Neuronal stem cell (in vitro differentiated cells): ENCODE data around the gene KLK5.

Source experiments
- DNase-seq: peaks from one replicate; pipeline ENCODE4 v3.0.0-alpha.2; 2013; ENCODE audit warnings: low spot score
- H2AFZ ChIP-seq: one replicate; pipeline ENCODE4 v1.6.1; 2013; ENCODE audit warnings: mild to moderate bottlenecking, low read length, inconsistent platforms
- H2AK5ac ChIP-seq: 2 replicates; pipeline ENCODE4 v1.6.1; 2013; ENCODE audit warnings: low read depth, mild to moderate bottlenecking, inconsistent platforms, low read length, moderate library complexity, mixed read lengths
- H2BK120ac ChIP-seq: 2 replicates; pipeline ENCODE4 v1.6.1; 2013; ENCODE audit warnings: low read depth, mild to moderate bottlenecking, inconsistent platforms, low read length, moderate library complexity, mixed read lengths
- H2BK12ac ChIP-seq: one replicate; pipeline ENCODE4 v1.6.1; 2013; ENCODE audit warnings: low read length, inconsistent platforms
- H2BK15ac ChIP-seq: 2 replicates; pipeline ENCODE4 v1.6.1; 2013; ENCODE audit warnings: mild to moderate bottlenecking, low read length, inconsistent platforms, mixed read lengths
- H2BK5ac ChIP-seq: one replicate; pipeline ENCODE4 v1.6.1; 2013; ENCODE audit warnings: inconsistent platforms, mild to moderate bottlenecking, low read length, moderate library complexity
- H3K14ac ChIP-seq: one replicate; pipeline ENCODE4 v1.6.1; 2013; ENCODE audit warnings: low read length, inconsistent platforms
- H3K18ac ChIP-seq: 2 replicates; pipeline ENCODE4 v1.6.1; 2013; ENCODE audit warnings: low read length, inconsistent platforms
- H3K23ac ChIP-seq: 2 replicates; pipeline ENCODE4 v1.6.1; 2013; ENCODE audit warnings: low read depth, mild to moderate bottlenecking, mixed read lengths, low read length, inconsistent platforms; ENCODE audit not compliant: poor library complexity
- H3K27ac ChIP-seq: replicated peaks from 3 replicates; pipeline ENCODE4 v1.5.1; 2013; ENCODE audit warnings: low read length, inconsistent platforms
- H3K27me3 ChIP-seq, 3 experiments: 2 replicates each; pipeline ENCODE4 v1.6.1; 2013; ENCODE audit warnings: low read length in 3 of 3, mild to moderate bottlenecking in 2 of 3, inconsistent platforms in 1 of 3, low read depth in 1 of 3, mixed read lengths in 1 of 3, moderate library complexity in 1 of 3; ENCODE audit not compliant: control insufficient read depth in 3 of 3, insufficient read depth in 3 of 3
- H3K36me3 ChIP-seq, 2 donors: replicated peaks in 1 of 2; 2 replicates each; pipeline ENCODE4 v1.6.1; 2013; ENCODE audit warnings: low read length in 2 of 2; ENCODE audit not compliant: control insufficient read depth in 2 of 2, insufficient read depth in 2 of 2
- H3K4ac ChIP-seq: 2 replicates; pipeline ENCODE4 v1.6.1; 2013; ENCODE audit warnings: inconsistent platforms, mild to moderate bottlenecking, low read length, moderate library complexity
- H3K4me1 ChIP-seq, 2 donors: 1 replicate in 1 of 2; 2 replicates in 1 of 2; pipeline ENCODE4 v1.6.1; 2013; ENCODE audit warnings: low read length in 2 of 2, low read depth in 1 of 2; ENCODE audit not compliant: control insufficient read depth in 2 of 2, insufficient read depth in 1 of 2
- H3K4me2 ChIP-seq: one replicate; pipeline ENCODE4 v1.6.1; 2013; ENCODE audit warnings: mild to moderate bottlenecking, low read length, inconsistent platforms; ENCODE audit not compliant: insufficient read depth, poor library complexity, severe bottlenecking
- H3K4me3 ChIP-seq, 2 donors: 2 replicates each; pipeline ENCODE4 v1.5.1; 2013; ENCODE audit warnings: low read length in 2 of 2, mild to moderate bottlenecking in 2 of 2, inconsistent platforms in 1 of 2, moderate library complexity in 1 of 2
- H3K79me1 ChIP-seq: one replicate; pipeline ENCODE4 v1.6.1; 2013; ENCODE audit warnings: low read depth, mild to moderate bottlenecking, inconsistent platforms, low read length, moderate library complexity
- H3K9ac ChIP-seq: one replicate; pipeline ENCODE4 v1.6.1; 2013; ENCODE audit warnings: mild to moderate bottlenecking, low read depth, low read length, inconsistent platforms; ENCODE audit not compliant: poor library complexity
- H3K9me3 ChIP-seq, 2 donors: replicated peaks in 1 of 2; 2 replicates each; pipeline versions ENCODE3 to v1.6.1; 2013; ENCODE audit warnings: low read length in 2 of 2, mild to moderate bottlenecking in 2 of 2, inconsistent platforms in 1 of 2, low read depth in 1 of 2, mixed read lengths in 1 of 2, moderate library complexity in 1 of 2; ENCODE audit not compliant: control insufficient read depth in 2 of 2, insufficient read depth in 1 of 2
- H4K8ac ChIP-seq: one replicate; pipeline ENCODE4 v1.6.1; 2013; ENCODE audit warnings: low read depth, mild to moderate bottlenecking, inconsistent platforms, low read length, moderate library complexity
- H4K91ac ChIP-seq: one replicate; pipeline ENCODE4 v1.6.1; 2013; ENCODE audit warnings: low read length, low read depth, mild to moderate bottlenecking, inconsistent platforms; ENCODE audit not compliant: poor library complexity
- whole genome bisulfite sequencing, 2 donors: extraction: QIAGEN DNeasy Blood & Tissue Kit; methylation state at CpG; one replicate each; pipeline ENCODE4 v1.1.7; 2013; ENCODE audit warnings: missing lambda C conversion rate in 2 of 2, mixed read lengths in 1 of 2; ENCODE audit not compliant: insufficient read length in 2 of 2, insufficient replicate concordance in 1 of 2; ENCODE audit errors: extremely low coverage in 2 of 2; 5-methylcytosine and 5-hydroxymethylcytosine counted together

Gene KLK5

DNA sequence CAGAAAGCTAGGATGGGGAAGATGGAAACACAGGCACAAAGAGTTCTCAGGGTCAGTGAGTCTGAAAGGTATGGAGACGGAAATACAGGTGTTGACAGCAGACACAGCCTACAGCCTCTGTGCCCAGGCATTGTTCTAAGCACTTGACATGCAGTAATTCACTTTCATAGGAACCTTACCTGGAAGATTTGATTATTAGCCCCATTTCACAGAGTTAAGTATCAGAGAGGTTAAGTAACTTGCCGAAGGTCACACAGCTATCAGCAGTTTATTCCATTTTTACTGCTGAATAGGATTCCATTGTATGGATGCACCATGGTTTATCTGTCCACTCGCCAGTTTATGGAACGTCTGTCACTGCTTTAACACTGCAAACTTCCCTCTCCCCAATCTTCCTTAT lies 54.8 kb downstream of the KLK5 start:
- DNase-seq = no peak
- H2BK12ac ChIP-seq = no peak overlapping the region
- no peak overlapping the region for H2AK5ac ChIP-seq
- peaks cover 0 to 7% of the 10 kb centered on the region in 2 donors for H3K9me3 ChIP-seq
- WGBS, 2 donors = no CpG with 5 or more reads among the region's 4 CpGs
- H3K36me3 ChIP-seq = no peaks in the 10 kb centered on the region
- H3K4me3 ChIP-seq = no peak overlapping the region
- H3K4me2 ChIP-seq = no peak overlapping the region
- no peak overlapping the region for H2BK15ac ChIP-seq
- H2BK120ac ChIP-seq = no peak overlapping the region
- H3K4ac ChIP-seq = no peak overlapping the region
- no peak overlapping the region for H3K9ac ChIP-seq
- H4K8ac ChIP-seq = no peak overlapping the region
- H3K14ac ChIP-seq = no peak overlapping the region
- no peak overlapping the region for H2BK5ac ChIP-seq
- no peak overlapping the region for H3K27ac ChIP-seq
- no peak overlapping the region for H3K18ac ChIP-seq
- no peak overlapping the region for H2AFZ ChIP-seq
- H3K27me3 ChIP-seq = peaks cover 0 to 2% (median 0%) of the 10 kb centered on the region in 3 experiments
- H3K79me1 ChIP-seq = no peaks in the 10 kb centered on the region
- no peaks in the 10 kb centered on the region for H3K4me1 ChIP-seq
- H3K23ac ChIP-seq = no peak overlapping the region
- H4K91ac ChIP-seq = no peak overlapping the region

DNA sequence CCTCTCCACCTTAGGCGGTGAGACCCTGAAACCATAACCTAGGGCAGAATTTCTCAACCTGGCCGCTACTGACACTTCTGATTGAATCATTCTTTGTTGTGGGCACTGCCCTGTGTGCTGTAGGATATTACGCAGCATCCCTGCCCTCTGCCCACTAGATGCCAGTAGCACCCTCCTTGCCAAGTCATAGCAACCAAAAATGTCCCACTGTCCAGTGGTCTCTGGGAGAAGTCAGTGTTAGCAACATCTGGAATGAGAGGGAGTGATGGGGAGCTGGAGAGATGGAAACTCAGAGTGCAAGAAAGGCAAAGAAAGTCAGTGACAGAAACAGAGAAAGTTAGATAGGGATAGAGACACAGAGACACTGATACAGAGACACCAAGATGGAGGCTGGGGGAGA lies 55.2 kb downstream of the KLK5 start:
- no peak overlapping the region for H3K14ac ChIP-seq
- no CpG with 5 or more reads among the region's 3 CpGs for WGBS, 2 donors
- no peak overlapping the region for H2AK5ac ChIP-seq
- H3K79me1 ChIP-seq = no peaks in the 10 kb centered on the region
- no peak overlapping the region for H3K18ac ChIP-seq
- H3K27me3 ChIP-seq = peaks cover 0 to 2% (median 0%) of the 10 kb centered on the region in 3 experiments
- H3K4me2 ChIP-seq = no peak overlapping the region
- H4K91ac ChIP-seq = no peak overlapping the region
- H3K4me3 ChIP-seq = no peak overlapping the region
- H2BK15ac ChIP-seq = no peak overlapping the region
- no peak overlapping the region for H2BK5ac ChIP-seq
- peaks cover 0 to 8% of the 10 kb centered on the region in 2 donors for H3K9me3 ChIP-seq
- no peak overlapping the region for H2BK12ac ChIP-seq
- H3K4me1 ChIP-seq = no peaks in the 10 kb centered on the region
- H3K23ac ChIP-seq = no peak overlapping the region
- no peak overlapping the region for H4K8ac ChIP-seq
- no peaks in the 10 kb centered on the region for H3K36me3 ChIP-seq
- H3K27ac ChIP-seq = no peak overlapping the region
- H3K4ac ChIP-seq = no peak overlapping the region
- H3K9ac ChIP-seq = no peak overlapping the region
- no peak overlapping the region for H2BK120ac ChIP-seq
- H2AFZ ChIP-seq = no peak overlapping the region
- no peak for DNase-seq

DNA sequence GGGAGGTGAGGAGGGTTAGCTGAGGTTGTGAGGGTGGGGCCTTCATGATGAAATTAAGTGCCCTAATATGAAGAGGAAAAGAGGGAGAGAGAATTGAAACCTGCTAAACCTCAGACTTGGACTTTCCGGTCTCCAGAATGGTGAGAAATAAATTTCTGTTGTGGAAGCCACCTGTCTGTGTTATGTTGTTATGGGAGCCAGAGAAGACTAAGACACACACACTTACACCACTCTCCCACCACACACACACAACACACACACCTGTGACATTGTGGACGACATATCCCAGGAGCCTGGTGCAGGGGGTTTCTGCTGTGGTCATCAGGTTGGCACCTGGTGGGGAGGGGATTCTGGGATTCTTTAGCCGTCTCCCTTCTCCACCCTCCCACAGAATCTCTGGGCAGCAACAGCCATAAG lies 55.6 kb downstream of the KLK5 start:
- no peak overlapping the region for H3K18ac ChIP-seq
- H3K4ac ChIP-seq = no peak overlapping the region
- H3K4me1 ChIP-seq = no peaks in the 10 kb centered on the region
- H3K36me3 ChIP-seq = no peaks in the 10 kb centered on the region
- no peak overlapping the region for H2BK12ac ChIP-seq
- no peak overlapping the region for H2AFZ ChIP-seq
- H4K8ac ChIP-seq = no peak overlapping the region
- no CpG with 5 or more reads among the region's 3 CpGs for WGBS, 2 donors
- no peak overlapping the region for H3K9ac ChIP-seq
- no peak overlapping the region for H4K91ac ChIP-seq
- no peaks in the 10 kb centered on the region for H3K79me1 ChIP-seq
- H2BK5ac ChIP-seq = no peak overlapping the region
- no peak overlapping the region for H2BK120ac ChIP-seq
- H3K14ac ChIP-seq = no peak overlapping the region
- no peak overlapping the region for H3K23ac ChIP-seq
- H3K9me3 ChIP-seq = peaks cover 0 to 10% of the 10 kb centered on the region in 2 donors
- no peak for DNase-seq
- H2AK5ac ChIP-seq = no peak overlapping the region
- peaks cover 0 to 2% (median 0%) of the 10 kb centered on the region in 3 experiments for H3K27me3 ChIP-seq
- H3K4me3 ChIP-seq = no peak overlapping the region
- no peak overlapping the region for H3K27ac ChIP-seq
- H2BK15ac ChIP-seq = no peak overlapping the region
- no peak overlapping the region for H3K4me2 ChIP-seq

DNA sequence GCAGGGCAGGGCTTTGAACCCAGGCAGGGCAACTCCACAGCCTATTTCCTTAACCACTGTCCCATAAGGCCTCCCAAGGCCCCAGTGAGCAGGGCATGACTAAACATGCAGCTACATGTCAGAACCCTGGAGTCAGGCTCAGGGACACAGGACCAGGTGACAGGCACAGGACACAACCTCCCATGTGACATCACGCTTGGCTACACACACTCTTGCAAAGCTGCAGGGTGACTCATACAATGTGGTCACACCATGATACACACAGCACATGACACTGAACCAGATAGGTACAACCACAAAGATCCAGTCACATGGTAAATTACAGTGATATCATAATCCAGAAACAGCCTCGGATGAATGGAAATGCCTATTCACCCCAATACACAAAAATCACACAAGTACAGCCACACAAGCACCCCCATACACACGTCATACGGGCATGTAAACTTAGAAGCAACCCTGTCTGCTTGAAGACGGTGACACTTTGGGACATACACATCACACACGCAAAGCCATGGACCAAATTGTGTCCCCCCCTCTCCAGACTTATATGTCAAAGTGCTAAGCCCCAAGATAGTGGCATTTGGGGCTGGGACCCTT lies 56.1 kb downstream of the KLK5 start:
- no peak overlapping the region for H2AK5ac ChIP-seq
- no peak overlapping the region for H4K8ac ChIP-seq
- no peak overlapping the region for H3K27ac ChIP-seq
- no peaks in the 10 kb centered on the region for H3K79me1 ChIP-seq
- H2AFZ ChIP-seq = no peak overlapping the region
- H3K27me3 ChIP-seq = peaks cover 0 to 2% (median 0%) of the 10 kb centered on the region in 3 experiments
- H4K91ac ChIP-seq = no peak overlapping the region
- no peak overlapping the region for H2BK120ac ChIP-seq
- no peak overlapping the region for H3K9ac ChIP-seq
- no peak overlapping the region for H3K4me3 ChIP-seq
- H3K14ac ChIP-seq = no peak overlapping the region
- no peak overlapping the region for H3K4ac ChIP-seq
- H2BK5ac ChIP-seq = no peak overlapping the region
- no peaks in the 10 kb centered on the region for H3K4me1 ChIP-seq
- peaks cover 0 to 10% of the 10 kb centered on the region in 2 donors for H3K9me3 ChIP-seq
- H3K18ac ChIP-seq = no peak overlapping the region
- H3K36me3 ChIP-seq = no peaks in the 10 kb centered on the region
- H3K23ac ChIP-seq = no peak overlapping the region
- no CpG with 5 or more reads among the region's 6 CpGs for WGBS, 2 donors
- no peak for DNase-seq
- H2BK15ac ChIP-seq = no peak overlapping the region
- no peak overlapping the region for H3K4me2 ChIP-seq
- H2BK12ac ChIP-seq = no peak overlapping the region
